T1000 (cell line): ENCODE data around the gene NRL.

Source experiments
- DNase-seq: peaks from one replicate; lab custom pipeline; 2025; ENCODE audit warnings: mixed read lengths; lab: John Stamatoyannopoulos, UW

The NRL gene

GRCh38 chr14:24080888-24081738 lies 33.6 kb downstream of the NRL start:
- DNase-seq: no peak

DNA sequence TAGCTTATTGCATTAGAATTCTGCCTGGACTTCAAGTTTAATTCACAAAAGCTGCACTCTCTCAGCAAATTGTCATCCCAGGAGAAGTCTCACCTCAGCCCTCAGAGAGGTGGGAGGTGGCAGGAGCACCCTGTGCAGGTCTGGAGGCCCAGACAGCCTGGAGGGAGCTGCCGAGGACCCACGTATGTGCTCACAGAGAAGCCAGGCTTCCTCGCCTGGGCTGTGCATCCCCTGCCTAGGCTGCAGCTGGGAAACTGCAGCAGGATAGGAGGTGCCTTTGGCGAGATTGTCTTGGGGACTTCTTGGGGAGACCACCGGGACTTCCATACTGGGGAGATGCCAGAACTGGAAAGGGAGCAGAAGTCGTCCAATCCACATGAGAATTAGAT lies 34.6 kb downstream of the NRL start:
- no peak for DNase-seq

- DNase-seq: no peak
These were observed 35.1 kb downstream of the NRL start for GRCh38 chr14:24079491-24080141.

GRCh38 chr14:24078146-24078545 lies 36.6 kb downstream of the NRL start:
- no peak for DNase-seq

DNA sequence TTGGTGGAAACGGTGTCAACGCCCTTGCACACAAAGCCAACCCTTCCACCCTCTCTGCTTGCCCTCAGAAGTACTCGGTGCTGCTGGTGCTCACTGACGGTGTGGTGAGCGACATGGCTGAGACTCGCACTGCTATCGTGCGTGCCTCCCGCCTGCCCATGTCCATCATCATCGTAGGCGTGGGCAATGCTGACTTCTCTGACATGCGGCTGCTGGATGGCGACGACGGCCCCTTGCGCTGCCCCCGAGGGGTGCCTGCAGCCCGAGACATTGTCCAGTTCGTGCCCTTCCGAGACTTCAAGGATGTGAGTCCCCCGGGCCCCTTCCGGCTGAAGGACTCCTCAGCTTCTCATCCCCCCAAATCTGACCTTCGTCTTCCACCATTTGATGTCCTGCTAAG lies 37.7 kb downstream of the NRL start:
- no peak for DNase-seq

DNA sequence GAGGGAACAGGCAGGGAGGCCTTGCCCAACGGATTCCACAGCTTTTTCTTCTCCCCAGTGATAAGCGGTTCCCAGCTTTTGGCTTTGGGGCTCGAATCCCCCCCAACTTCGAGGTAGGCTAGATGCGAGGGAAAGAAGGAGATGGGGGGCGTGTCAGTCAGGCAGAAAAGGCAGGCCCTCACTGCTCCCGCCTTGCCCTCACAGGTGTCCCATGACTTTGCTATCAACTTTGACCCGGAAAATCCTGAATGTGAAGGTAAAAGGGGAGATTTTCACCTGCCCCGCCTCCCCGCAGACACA lies 38.5 kb downstream of the NRL start:
- DNase-seq: no peak

GRCh38 chr14:24075485-24076301 lies 39.1 kb downstream of the NRL start:
- no peak for DNase-seq

- no peak for DNase-seq
These were observed 39.9 kb downstream of the NRL start for GRCh38 chr14:24074625-24075484.

DNA sequence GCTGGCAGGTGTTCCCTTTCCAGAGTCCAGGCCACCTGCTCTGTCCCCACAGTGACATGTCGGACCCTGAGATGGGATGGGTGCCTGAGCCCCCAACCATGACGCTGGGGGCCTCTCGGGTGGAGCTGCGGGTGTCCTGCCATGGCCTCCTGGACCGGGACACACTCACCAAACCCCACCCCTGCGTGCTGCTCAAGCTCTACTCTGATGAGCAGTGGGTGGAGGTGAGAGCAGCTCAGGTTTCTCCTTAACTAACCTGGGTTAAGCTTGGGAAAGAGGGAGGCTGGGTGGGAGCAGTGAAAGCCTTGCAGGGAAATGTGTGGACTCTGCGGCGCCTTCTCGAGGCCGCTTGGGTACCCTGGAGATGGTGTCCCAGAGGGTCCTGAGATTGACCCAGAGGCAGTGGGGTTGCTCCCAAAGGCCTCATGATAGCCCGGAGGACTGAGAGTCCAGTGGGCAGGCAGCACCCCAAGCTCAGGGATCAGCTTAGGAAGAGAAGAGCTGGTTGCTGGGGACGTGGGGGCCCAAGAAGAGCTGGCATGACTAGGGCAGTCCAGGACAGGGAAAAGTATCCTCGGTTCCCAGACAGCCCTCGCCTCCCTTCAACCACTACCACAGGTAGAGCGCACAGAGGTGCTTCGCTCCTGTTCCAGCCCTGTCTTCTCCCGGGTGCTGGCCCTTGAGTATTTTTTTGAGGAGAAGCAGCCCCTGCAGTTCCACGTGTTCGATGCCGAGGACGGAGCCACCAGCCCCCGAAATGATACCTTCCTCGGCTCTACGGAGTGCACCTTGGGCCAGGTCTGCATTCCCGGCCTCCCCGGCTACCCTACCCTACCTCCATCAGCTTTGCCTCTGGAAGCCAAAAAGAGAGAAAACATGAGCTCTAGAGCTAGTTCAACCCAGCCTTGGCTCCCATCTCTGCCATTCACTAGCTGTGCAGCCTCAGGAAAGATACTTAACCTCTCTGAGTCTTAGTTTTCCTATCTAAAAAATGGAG lies 41.6 kb downstream of the NRL start:
- no peak for DNase-seq

DNA sequence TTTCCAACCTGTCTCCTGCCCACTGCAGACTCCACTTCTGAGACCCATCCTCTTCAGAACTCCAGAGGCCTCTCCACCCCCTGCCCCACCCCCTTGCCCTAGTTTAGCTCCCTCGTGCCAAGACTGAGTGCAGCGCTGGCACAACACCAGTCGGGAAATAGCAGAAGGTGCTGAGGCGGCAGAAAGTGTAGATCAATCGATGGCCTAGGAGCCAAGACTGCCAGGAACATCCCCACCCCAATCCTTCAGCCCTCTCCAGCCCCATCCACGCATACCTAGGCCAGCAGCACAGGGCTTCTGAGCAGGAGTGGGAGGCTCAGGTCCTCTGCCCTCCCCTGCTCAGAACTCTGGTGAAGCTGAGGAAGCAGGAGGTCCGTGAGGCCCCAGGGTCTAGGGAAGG lies 42.3 kb downstream of the NRL start:
- DNase-seq: no peak

DNA sequence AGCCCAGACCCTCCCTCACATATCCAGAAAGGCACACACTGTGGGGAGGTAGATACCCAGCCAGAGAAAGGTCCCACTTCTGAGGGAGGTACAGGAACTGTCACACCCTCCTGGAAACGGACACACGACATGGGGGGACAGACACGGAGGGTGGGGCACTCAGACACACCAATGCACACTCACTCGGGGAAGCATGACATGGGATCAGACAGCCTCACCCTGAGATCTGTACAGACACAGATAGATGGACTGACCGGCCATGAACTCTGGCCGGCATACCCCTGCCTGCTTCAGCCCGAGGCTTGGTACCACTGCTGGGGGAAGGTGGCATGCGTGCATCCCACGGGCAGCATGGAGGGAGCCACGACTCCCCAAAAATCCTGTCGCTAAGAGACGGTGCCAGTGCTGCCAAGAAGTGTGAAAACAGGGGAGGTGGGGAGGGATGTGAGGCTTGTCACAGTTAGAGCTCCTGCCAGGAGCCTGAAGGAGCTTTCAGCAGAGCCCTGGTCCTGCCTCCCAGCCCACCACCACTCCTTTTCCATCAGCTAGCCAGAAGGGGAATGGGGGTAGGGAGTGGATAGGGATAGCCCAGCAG lies 42.8 kb downstream of the NRL start:
- no peak for DNase-seq

GRCh38 chr14:24071144-24071697 lies 43.5 kb downstream of the NRL start, which contains the start of gene CPNE6:
CPNE6 (plus strand) TSS chr14:24071562; CDS start chr14:24072937, 1,375 bp downstream.
- DNase-seq: no peak

DNA sequence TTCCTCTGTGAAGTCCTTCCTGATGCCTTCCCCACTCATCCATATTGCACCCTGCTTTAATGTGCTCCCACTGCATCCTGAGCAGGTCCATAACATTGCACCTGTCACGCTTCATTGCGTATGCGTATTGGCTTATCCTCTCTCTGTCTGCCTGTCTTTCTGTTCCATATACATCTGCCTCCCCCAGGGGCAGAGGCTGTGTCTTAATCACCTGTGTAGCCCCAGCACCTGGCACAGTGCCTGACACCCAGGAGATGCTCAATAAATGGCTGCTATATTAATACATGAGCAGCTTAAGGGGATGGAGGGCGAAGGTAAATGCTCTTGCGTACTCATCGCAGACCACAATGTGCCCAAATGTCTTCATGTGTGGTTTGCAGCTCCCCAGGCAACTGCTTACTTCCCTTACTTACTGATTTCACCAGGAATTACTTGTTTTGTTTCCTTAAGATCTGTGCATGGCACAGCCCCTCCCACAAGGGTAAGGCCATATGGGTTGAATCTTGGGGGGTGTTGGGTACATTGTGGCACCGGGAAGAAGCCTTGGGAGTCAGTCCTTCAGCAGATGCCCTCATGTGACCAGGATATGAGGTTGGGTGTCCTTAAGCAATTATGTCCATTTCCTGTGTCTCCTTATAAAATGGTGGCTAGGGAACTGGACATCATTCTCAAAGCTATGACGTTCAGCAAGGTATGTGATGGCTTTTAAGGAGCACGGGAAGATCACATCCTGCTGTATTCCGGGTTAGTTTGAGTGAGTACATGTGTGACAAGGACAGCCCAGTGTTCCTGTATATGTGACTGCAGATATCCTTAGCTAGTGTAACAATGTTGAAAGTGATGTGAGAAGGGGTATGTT lies 44.2 kb downstream of the NRL start:
- no peak for DNase-seq

GRCh38 chr14:24069411-24069735 lies 45.4 kb downstream of the NRL start:
- DNase-seq: no peak

- DNase-seq: no peak
These were observed 45.9 kb downstream of the NRL start for GRCh38 chr14:24068711-24069410.

DNA sequence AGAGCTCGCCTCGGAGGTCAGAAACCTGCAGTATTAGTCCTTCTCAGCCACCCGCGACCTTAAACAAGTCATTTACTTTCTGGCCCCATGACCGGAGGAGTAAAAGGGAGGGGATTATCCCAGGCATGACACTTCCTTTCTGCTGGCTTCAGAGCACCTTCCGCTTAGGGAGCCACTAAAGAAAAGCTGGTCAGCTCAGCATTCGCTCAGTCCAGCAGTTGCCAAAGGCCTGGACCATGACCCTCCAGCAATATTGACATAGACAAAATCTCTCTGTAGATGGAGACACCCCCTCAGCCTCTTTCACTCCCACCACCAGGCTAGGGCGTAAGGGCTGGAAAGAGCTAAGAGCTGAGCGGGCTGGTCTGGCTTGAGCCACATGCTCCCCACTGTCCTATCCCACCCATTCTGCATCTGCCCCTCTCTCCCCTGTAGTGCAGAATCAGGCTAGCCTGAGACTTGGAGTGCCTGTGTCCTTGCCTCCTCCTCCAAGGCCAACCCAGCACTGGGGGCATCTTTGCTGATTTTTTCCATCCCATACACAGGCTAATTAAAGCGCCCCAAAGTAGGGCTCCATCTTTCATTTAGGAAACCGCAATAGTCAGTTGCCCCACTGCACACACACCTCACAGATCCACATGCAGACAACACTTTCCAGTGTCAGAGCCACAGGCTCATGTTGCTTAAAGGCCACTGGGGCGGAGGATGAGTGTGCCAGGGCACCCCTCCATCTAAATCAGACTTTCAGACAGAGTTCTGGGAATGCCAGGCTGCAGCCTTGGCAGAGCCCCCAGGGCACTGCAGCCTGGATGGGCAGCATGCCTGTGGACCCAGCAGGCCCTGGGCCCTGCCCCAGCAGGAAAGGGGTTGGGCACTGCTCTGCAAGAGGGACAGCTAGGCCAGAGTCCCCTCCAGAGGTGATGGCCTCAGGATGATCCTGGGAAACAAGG lies 47.3 kb downstream of the NRL start:
- no peak for DNase-seq

- DNase-seq: no peak
These were observed 48.1 kb downstream of the NRL start for GRCh38 chr14:24066496-24067132.
